GM12874 (cell line): ENCODE results near the gene ATXN10.

Source experiments
- TF ChIP-seq, protein P1 (sequence below): IDR thresholded peaks from 2 replicates; pipeline ENCODE4 v1.5.1; 2011; ENCODE audit warnings: low read depth, mild to moderate bottlenecking, control low read depth, low read length, moderate library complexity; ENCODE audit not compliant: insufficient read depth

Gene ATXN10

DNA sequence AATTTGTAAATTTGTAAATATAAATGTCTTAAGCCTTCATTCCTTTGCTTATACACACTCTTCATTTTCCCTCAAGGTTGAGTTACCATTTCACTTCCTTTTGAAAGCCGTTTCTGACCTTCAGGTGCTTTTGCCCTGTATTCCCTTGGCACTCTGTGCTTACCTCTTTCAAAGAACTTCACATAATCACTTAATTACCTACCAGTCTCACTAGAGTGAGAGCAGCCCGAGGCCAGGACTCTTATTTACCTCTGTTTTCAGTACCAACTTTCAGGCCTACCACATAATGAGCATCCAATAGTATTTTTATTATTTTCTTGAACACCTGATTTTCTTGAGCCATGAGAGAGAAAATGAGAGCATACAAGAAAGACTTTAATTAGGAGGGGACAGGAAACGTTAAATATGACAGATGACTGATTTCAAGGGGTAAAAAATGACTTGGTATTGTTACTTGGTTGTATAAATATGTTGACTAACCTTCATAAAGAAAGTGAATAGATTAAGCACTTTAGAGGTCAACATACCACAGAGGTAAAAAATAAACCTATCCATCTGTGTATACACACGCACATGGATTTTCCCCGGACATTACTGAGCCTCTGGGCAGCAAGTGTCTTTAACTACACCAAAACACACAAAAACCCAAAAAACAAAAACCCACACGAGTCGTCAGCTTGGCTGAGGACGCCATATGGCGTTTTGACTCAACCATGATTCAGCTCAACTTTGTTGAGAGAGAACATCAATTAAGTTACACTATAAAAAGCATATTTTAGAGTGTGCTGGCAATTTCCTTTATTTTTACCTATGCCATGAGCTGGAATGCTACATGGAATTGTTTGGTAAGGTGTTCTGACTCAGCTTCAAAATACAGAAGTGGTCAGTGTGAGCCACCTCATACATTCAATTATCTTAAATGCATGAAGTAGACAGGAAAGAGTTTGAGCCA is 7.6 kb downstream of the ATXN10 start:
- TF ChIP-seq, protein P1, sequence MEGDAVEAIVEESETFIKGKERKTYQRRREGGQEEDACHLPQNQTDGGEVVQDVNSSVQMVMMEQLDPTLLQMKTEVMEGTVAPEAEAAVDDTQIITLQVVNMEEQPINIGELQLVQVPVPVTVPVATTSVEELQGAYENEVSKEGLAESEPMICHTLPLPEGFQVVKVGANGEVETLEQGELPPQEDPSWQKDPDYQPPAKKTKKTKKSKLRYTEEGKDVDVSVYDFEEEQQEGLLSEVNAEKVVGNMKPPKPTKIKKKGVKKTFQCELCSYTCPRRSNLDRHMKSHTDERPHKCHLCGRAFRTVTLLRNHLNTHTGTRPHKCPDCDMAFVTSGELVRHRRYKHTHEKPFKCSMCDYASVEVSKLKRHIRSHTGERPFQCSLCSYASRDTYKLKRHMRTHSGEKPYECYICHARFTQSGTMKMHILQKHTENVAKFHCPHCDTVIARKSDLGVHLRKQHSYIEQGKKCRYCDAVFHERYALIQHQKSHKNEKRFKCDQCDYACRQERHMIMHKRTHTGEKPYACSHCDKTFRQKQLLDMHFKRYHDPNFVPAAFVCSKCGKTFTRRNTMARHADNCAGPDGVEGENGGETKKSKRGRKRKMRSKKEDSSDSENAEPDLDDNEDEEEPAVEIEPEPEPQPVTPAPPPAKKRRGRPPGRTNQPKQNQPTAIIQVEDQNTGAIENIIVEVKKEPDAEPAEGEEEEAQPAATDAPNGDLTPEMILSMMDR: no peak

DNA sequence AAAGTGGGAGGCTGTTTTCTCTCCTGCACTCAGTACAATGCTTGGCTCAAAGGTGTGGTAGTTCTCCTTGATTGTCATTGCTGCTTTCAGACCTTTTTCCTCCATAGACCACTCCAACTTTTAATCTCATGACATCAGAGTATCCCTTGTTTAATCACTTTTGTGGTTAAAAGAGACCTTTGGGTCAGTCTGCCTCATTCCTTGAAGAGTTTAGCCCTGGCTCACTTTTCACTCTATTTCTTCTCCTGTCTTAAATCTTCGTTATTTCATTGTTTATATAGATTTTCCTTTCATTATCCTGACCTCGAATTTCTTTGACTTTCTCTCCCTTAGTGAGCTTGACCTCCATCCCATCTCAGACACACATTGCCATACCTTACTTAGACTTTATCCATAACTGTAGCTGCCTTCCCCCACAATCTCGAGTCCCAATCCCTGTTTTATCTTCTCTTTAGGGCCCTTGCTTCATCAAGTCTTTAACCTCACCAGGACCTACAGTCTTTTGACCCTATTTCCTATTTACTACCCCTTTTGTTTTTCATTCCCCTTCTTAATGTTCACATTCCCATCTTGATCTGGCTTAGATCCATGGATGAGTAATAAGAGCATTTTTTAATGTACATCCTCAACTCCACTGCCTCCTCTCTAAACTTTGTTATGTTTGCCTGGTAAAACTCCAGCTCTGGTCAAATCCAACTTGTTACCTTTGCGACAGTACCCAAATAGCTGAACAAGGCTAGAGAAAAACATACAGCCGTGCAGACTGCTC is 9.5 kb downstream of the ATXN10 start:
- TF ChIP-seq, protein P1: no peak

DNA sequence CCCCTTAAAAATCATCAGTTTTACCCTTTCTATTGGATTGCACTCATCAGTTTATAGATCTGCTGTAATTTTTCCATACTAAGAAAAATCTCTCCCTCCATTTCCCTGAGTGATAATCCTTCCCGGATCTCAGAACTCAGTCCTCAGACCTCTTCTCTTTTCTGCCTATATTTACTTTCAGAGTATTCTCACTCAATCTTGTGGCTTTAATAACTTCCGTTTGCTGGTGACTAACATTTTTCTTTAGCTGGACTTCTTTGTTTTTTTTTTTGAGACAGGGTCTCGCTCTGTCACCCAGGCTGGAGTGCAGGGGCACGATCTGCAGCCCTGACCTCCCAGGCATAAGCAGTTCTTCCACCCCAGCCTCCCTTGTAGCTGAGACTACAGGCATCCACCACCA is 10.4 kb downstream of the ATXN10 start:
- TF ChIP-seq, protein P1: no peak

DNA sequence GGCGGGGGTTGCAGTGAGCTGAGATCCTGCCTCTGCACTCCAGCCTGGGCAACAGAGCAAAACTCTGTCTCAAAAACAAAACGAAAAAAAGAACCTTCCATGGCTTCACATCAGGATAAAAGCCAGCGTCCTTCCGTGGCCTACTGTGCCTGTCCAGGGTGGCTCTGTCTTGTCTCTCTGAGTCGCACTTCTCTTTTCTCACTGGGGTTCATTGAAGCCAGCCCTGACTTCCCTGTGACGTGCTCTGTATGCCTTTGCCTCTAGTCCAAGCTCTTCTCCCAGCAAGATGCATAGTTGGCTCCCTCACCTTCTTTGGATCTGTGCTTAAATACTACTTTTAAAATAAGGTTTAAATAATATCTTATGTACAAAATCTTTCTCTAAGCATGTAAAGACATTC is 11.6 kb downstream of the ATXN10 start:
- TF ChIP-seq, protein P1: no peak

DNA sequence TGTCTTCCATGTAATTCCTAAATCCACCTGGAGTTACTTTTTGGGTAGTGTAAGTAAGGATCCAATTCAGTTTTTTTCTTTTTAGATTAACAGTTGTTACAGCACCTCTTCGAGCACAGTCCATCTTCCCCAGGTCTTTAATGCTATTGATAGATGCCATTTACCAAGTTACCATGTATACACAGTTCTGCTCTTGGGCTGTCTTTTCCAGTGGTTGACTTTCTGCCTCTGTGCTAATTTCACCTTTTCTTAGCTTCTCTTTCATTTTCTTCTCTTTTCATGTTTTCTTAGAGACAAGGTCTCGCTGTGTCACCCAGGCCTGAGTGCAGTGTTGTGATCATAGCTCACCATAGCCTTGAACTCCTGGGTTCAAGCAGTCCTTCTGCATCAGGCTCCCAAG is 12.0 kb downstream of the ATXN10 start:
- TF ChIP-seq, protein P1: no peak

DNA sequence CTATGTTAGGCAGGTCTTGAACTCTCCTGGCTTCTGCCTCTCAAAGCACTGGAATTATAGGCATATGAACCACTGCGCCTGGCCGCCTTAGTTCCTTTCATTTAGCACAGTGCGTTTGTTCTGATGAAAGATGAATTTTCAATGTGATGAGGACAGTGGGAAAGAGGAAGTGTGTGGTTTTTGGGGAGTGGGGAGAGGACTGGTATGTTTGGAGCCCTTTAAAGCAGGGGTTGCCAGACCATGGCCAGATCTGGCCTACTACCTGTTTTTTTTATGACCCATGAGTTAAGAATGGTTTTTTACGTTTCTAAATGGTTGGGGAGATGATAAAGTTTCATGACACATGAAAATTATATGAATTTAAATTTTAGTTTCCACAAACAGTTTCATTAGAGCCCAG is 12.5 kb downstream of the ATXN10 start:
- TF ChIP-seq, protein P1: no peak

DNA sequence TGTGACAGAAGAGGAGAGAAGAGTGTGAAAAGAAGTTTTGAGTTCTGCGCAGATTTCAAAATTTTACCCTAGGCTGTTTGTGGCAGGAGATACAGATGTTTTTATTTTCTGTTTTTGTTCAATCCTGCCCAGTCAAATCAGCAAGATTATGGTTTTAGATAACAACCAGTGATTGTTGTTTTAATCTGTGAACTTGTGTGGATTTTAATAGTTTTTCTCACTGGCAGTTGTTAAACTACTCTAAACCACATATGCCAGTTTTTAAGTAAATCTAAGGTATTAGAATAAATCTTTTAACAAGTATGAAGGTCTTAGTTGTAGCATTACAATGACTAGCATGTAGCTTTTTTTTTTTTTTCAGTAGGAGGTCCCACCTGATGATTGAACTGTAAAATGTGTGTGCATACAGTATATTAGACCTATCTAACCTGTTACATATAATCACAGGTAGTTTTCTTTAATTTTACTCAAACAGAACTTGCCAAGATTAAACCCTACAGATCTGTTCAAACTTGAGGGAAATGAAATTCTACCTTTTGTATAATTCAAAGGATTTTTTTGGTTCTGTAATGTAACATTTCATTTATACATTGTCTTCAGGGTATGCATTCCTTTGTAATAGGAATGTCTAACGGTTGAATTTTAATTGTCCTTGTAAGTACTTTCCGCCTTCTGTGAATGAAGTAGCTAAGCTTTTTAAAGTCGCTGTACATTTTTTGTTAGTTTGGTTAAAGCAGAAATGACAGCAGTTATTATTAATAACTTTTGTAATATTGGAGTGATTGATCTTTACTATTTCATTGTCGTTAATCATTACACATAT is 13.3 kb downstream of the ATXN10 start:
- TF ChIP-seq, protein P1: no peak
